Prostate gland (tissue), 2 donors: ENCODE data around the gene ZMYND8.
"Not testable (repeated sequence)": the region's sequence is repeated elsewhere in the genome, so short reads cannot be mapped to it uniquely, and the experiment has no call there.

Experiments
- CTCF ChIP-seq, 4 experiments: fragments of 200-600 bp in 2 of 4; fragments of 450-650 bp in 2 of 4; sonication (generic) in 2 of 4; IDR thresholded peaks; 1 replicate in 3 of 4; 2 replicates in 1 of 4; pipeline ENCODE4 v1.5.1; 2016 to 2019; ENCODE audit warnings: antibody characterized with exemption in 4 of 4, mild to moderate bottlenecking in 2 of 4, moderate library complexity in 2 of 4
- POLR2A ChIP-seq: fragments of 450-650 bp; IDR thresholded peaks from one replicate; pipeline ENCODE4 v1.6.1; 2016; ENCODE audit warnings: antibody characterized with exemption, mild to moderate bottlenecking

- TF ChIP-seq POLR2A; CTCF (IDR thresholded peaks at IDR 0.05): not testable (repeated sequence)
These were observed 116.4 kb downstream of the ZMYND8 start for GRCh38 chr20:47240096-47240495.
